Ascending aorta (tissue), 1 donor: ENCODE data around the gene NPIPB13. TPM values are rescaled to one million over a fixed set of nuclear protein-coding genes. Genes with fewer than 3 reads are reported as not detected.

ENCODE experiments used
- total RNA-seq: library from RNA; depleted of rRNA; stranded (reverse); fragments of >200 nt; gene quantifications from one replicate; pipeline ENCODE4 v1.1.0, GENCODE V29; 2016

Gene NPIPB13
- total RNA-seq, 1 donor from 2014 or later = 1.3 TPM

Other genes starting within 250 kb of the NPIPB13 start
- not detected for gene DOC2A, start 237.5 kb downstream of the NPIPB13 start, total RNA-seq
- not detected for gene C16orf92, start 225.3 kb downstream of the NPIPB13 start, total RNA-seq
- gene TLCD3B, start 217.2 kb downstream of the NPIPB13 start, total RNA-seq = not detected
- 1,202 TPM for gene ALDOA, start 182.7 kb downstream of the NPIPB13 start, total RNA-seq
- 50.7 TPM for gene PPP4C, start 172.5 kb downstream of the NPIPB13 start, total RNA-seq
- 0.75 TPM for gene TBX6, start 156.6 kb downstream of the NPIPB13 start, total RNA-seq
- 98.6 TPM for gene YPEL3, start 152.3 kb downstream of the NPIPB13 start, total RNA-seq
- 0.53 TPM for gene GDPD3, start 134.9 kb downstream of the NPIPB13 start, total RNA-seq
- gene MAPK3, start 125.3 kb downstream of the NPIPB13 start, total RNA-seq = 115 TPM
- gene CORO1A, start 64.9 kb downstream of the NPIPB13 start, total RNA-seq = 69.4 TPM
- 643 TPM for gene BOLA2B, start 54.8 kb downstream of the NPIPB13 start, total RNA-seq
- gene SLX1A, start 54.6 kb downstream of the NPIPB13 start, total RNA-seq = 44.6 TPM
- gene SULT1A3, start 49.2 kb downstream of the NPIPB13 start, total RNA-seq = 14.8 TPM
- 15.1 TPM for gene CD2BP2, start 106.8 kb upstream of the NPIPB13 start, total RNA-seq
- gene TBC1D10B, start 122.0 kb upstream of the NPIPB13 start, total RNA-seq = 20.9 TPM
- gene MYL11, start 126.3 kb upstream of the NPIPB13 start, total RNA-seq = not detected
- not detected for gene SEPTIN1, start 134.1 kb upstream of the NPIPB13 start, total RNA-seq
- 25.1 TPM for gene ZNF48, start 146.9 kb upstream of the NPIPB13 start, total RNA-seq
- gene ZNF771, start 159.1 kb upstream of the NPIPB13 start, total RNA-seq = 49.6 TPM
- gene DCTPP1, start 181.6 kb upstream of the NPIPB13 start, total RNA-seq = 7.2 TPM
- gene SEPHS2, start 197.4 kb upstream of the NPIPB13 start, total RNA-seq = 22.8 TPM
- 0.11 TPM for gene ITGAL, start 224.3 kb upstream of the NPIPB13 start, total RNA-seq